H9 (cell line): ENCODE results near the gene KRT32. TPM values are rescaled to one million over a fixed set of nuclear protein-coding genes. Genes with fewer than 3 reads are reported as not detected.
A peak's percentile ranks its signal among the peaks of the same experiment; 100 is the strongest.

Source experiments
- DNase-seq: peaks from one replicate; pipeline ENCODE4 v3.0.0-alpha.2; 2017
- H2AFZ ChIP-seq: one replicate; pipeline ENCODE4 v1.6.1; 2013; ENCODE audit warnings: mild to moderate bottlenecking, low read length, control low read depth, moderate library complexity
- H2AK5ac ChIP-seq: 2 replicates; pipeline ENCODE4 v1.6.1; 2013; ENCODE audit warnings: low read length, control low read depth, mixed read lengths; ENCODE audit not compliant: insufficient read length
- H2BK120ac ChIP-seq: one replicate; pipeline ENCODE4 v1.6.1; 2013; ENCODE audit warnings: low read depth, mild to moderate bottlenecking, low read length, control low read depth, inconsistent platforms; ENCODE audit not compliant: poor library complexity, severe bottlenecking
- H2BK12ac ChIP-seq: 2 replicates; pipeline ENCODE4 v1.6.1; 2013; ENCODE audit warnings: low read length, control low read depth, mixed read lengths, low read depth; ENCODE audit not compliant: insufficient read length
- H2BK15ac ChIP-seq: 2 replicates; pipeline ENCODE4 v1.6.1; 2013; ENCODE audit warnings: low read depth, low read length, control low read depth
- H2BK20ac ChIP-seq: one replicate; pipeline ENCODE4 v1.6.1; 2013; ENCODE audit warnings: low read depth, mild to moderate bottlenecking, low read length, control low read depth, inconsistent platforms; ENCODE audit not compliant: poor library complexity, severe bottlenecking
- H2BK5ac ChIP-seq: 2 replicates; pipeline ENCODE4 v1.6.1; 2013; ENCODE audit warnings: low read length, control low read depth, mixed read lengths; ENCODE audit not compliant: insufficient read length
- H3K14ac ChIP-seq: 2 replicates; pipeline ENCODE4 v1.6.1; 2013; ENCODE audit warnings: low read length, control low read depth; ENCODE audit not compliant: insufficient read depth
- H3K18ac ChIP-seq: 2 replicates; pipeline ENCODE4 v1.6.1; 2013; ENCODE audit warnings: low read depth, mild to moderate bottlenecking, mixed read lengths, low read length, control low read depth; ENCODE audit not compliant: insufficient read length
- H3K23ac ChIP-seq: 2 replicates; pipeline ENCODE4 v1.6.1; 2013; ENCODE audit warnings: low read length, control low read depth, mixed read lengths, low read depth; ENCODE audit not compliant: insufficient read length
- H3K23me2 ChIP-seq: 2 replicates; pipeline ENCODE4 v1.6.1; 2013; ENCODE audit warnings: low read depth, mild to moderate bottlenecking, mixed read lengths, low read length, control low read depth; ENCODE audit not compliant: insufficient read length, poor library complexity, severe bottlenecking
- H3K27ac ChIP-seq: 2 replicates; pipeline ENCODE4 v1.5.1; 2013; ENCODE audit warnings: low read length, control low read depth, mixed read lengths, low read depth; ENCODE audit not compliant: insufficient read length
- H3K27me3 ChIP-seq: 2 replicates; pipeline ENCODE4 v1.6.1; 2013; ENCODE audit warnings: low read length, control low read depth, inconsistent platforms; ENCODE audit not compliant: insufficient read depth
- H3K4ac ChIP-seq: 2 replicates; pipeline ENCODE4 v1.6.1; 2013; ENCODE audit warnings: low read depth, mild to moderate bottlenecking, control low read depth, inconsistent platforms, low read length, moderate library complexity
- H3K4me1 ChIP-seq: 2 replicates; pipeline ENCODE4 v1.6.1; 2013; ENCODE audit warnings: low read length, control low read depth, inconsistent platforms; ENCODE audit not compliant: insufficient read depth
- H3K4me2 ChIP-seq: 2 replicates; pipeline ENCODE4 v1.6.1; 2013; ENCODE audit warnings: low read length, control low read depth, mixed read lengths; ENCODE audit not compliant: insufficient read length, insufficient read depth
- H3K56ac ChIP-seq: 2 replicates; pipeline ENCODE4 v1.6.1; 2013; ENCODE audit warnings: low read depth, mild to moderate bottlenecking, mixed read lengths, low read length, control low read depth; ENCODE audit not compliant: insufficient read length
- H3K79me1 ChIP-seq: 2 replicates; pipeline ENCODE4 v1.6.1; 2013; ENCODE audit warnings: low read depth, mild to moderate bottlenecking, moderate library complexity, low read length, control low read depth, inconsistent platforms; ENCODE audit not compliant: insufficient read depth, poor library complexity, severe bottlenecking
- H3K79me2 ChIP-seq: 2 replicates; pipeline ENCODE4 v1.6.1; 2013; ENCODE audit warnings: low read length, control low read depth, inconsistent platforms; ENCODE audit not compliant: insufficient read depth
- H3K9ac ChIP-seq: 2 replicates; pipeline ENCODE4 v1.6.1; 2013; ENCODE audit warnings: low read length, control low read depth, mixed read lengths; ENCODE audit not compliant: insufficient read length; ENCODE audit errors: extremely low read depth
- H3K9me3 ChIP-seq: one replicate; pipeline ENCODE4 v1.6.1; 2013; ENCODE audit warnings: low read depth, low read length, inconsistent platforms; ENCODE audit not compliant: control insufficient read depth
- H3T11ph ChIP-seq: one replicate; pipeline ENCODE4 v1.6.1; 2013; ENCODE audit warnings: mild to moderate bottlenecking, low read length, control low read depth, inconsistent platforms
- H4K20me1 ChIP-seq: one replicate; pipeline ENCODE4 v1.6.1; 2013; ENCODE audit not compliant: control insufficient read depth, insufficient read length, insufficient read depth
- H4K5ac ChIP-seq: 2 replicates; pipeline ENCODE4 v1.6.1; 2013; ENCODE audit warnings: low read depth, mild to moderate bottlenecking, mixed read lengths, low read length, control low read depth; ENCODE audit not compliant: insufficient read length
- H4K8ac ChIP-seq: replicated peaks from 2 replicates; pipeline ENCODE4 v1.6.1; 2013; ENCODE audit warnings: low read length, control low read depth, mixed read lengths, low read depth; ENCODE audit not compliant: insufficient read length
- H4K91ac ChIP-seq: 2 replicates; pipeline ENCODE4 v1.6.1; 2013; ENCODE audit warnings: low read depth, mild to moderate bottlenecking, moderate library complexity, mixed read lengths, low read length, control low read depth; ENCODE audit not compliant: insufficient read length
- H3K27ac Mint-ChIP-seq, 3 experiments: 2 replicates in 2 of 3; 3 replicates in 1 of 3; pipeline ENCODE4 v1.8.0; 2020 to 2021; ENCODE audit warnings: mixed read lengths in 3 of 3, mild to moderate bottlenecking in 1 of 3, moderate library complexity in 1 of 3
- H3K27me3 Mint-ChIP-seq: 2 replicates; pipeline ENCODE4 v1.8.0; 2021; ENCODE audit warnings: low read depth, mild to moderate bottlenecking, moderate library complexity, mixed read lengths
- H3K36me3 Mint-ChIP-seq, 3 experiments: 2 replicates in 2 of 3; 3 replicates in 1 of 3; pipeline ENCODE4 v1.8.0; 2020 to 2021; ENCODE audit warnings: low read depth in 3 of 3, mixed read lengths in 3 of 3; ENCODE audit not compliant: insufficient read depth in 1 of 3
- H3K4me1 Mint-ChIP-seq, 2 experiments: 2 replicates each; pipeline ENCODE4 v1.8.0; 2020; ENCODE audit warnings: mixed read lengths in 2 of 2
- H3K4me3 Mint-ChIP-seq, 2 experiments: 2 replicates in 1 of 2; 3 replicates in 1 of 2; pipeline ENCODE4 v1.8.0; 2020 to 2021; ENCODE audit warnings: mild to moderate bottlenecking in 2 of 2, mixed read lengths in 2 of 2, moderate library complexity in 1 of 2
- H3K9me3 Mint-ChIP-seq, 2 experiments: 2 replicates in 1 of 2; 3 replicates in 1 of 2; pipeline ENCODE4 v1.8.0; 2020; ENCODE audit warnings: mild to moderate bottlenecking in 2 of 2, mixed read lengths in 2 of 2, moderate library complexity in 1 of 2
- CTCF ChIP-seq: fragments of 200-600 bp; sonication (generic); conservative IDR thresholded peaks from 3 replicates; pipeline ENCODE4 v1.8.0; 2021; ENCODE audit warnings: antibody characterized with exemption, mild to moderate bottlenecking
- WGBS: extraction: QIAGEN DNeasy Blood & Tissue Kit; methylation state at CpG from one replicate; pipeline ENCODE4 v1.1.7; 2013; ENCODE audit warnings: missing lambda C conversion rate, low lambda C conversion rate, mixed read lengths; ENCODE audit not compliant: insufficient read length; ENCODE audit errors: extremely low coverage; 5-methylcytosine and 5-hydroxymethylcytosine counted together
- total RNA-seq: library from RNA; stranded (reverse); gene quantifications from 2 replicates; pipeline ENCODE4 v1.2.1, GENCODE V29; 2021

Gene KRT32
- total RNA-seq, 1 experiment from 2014 or later: not detected

- no peak overlapping the region for H3K4me2 ChIP-seq
- no peak overlapping the region for H3K18ac ChIP-seq
- no peak overlapping the region for H4K5ac ChIP-seq
- no peak overlapping the region for H2BK5ac ChIP-seq
- no peak overlapping the region for H3K27ac ChIP-seq
- H3T11ph ChIP-seq: no peak overlapping the region
- peak; percentile 91 for TF ChIP-seq CTCF
- no peaks in the 10 kb centered on the region for H3K9me3 ChIP-seq
- H4K91ac ChIP-seq: no peak overlapping the region
- H3K14ac ChIP-seq: no peak overlapping the region
- Mint-ChIP-seq H3K27me3 (peaks cover 27% of the 10 kb centered on the region), H3K36me3 (no peaks in the 10 kb centered on the region), H3K9me3 (no peaks in the 10 kb centered on the region), H3K4me1 (peaks cover 1 to 10% of the 10 kb centered on the region in 2 experiments), H3K27ac (no peak overlapping the region), H3K4me3 (no peak overlapping the region)
- H2AFZ ChIP-seq: no peak overlapping the region
- H3K4me1 ChIP-seq: no peaks in the 10 kb centered on the region
- no peak overlapping the region for H4K8ac ChIP-seq
- H3K9ac ChIP-seq: no peak overlapping the region
- H2BK20ac ChIP-seq: no peak overlapping the region
- no peak overlapping the region for H3K56ac ChIP-seq
- H3K79me2 ChIP-seq: no peaks in the 10 kb centered on the region
- no peak overlapping the region for H3K23ac ChIP-seq
- peak; percentile 93 for DNase-seq
- H2BK120ac ChIP-seq: no peak overlapping the region
- no peak overlapping the region for H2AK5ac ChIP-seq
- WGBS: no CpG with 5 or more reads among the region's 29 CpGs
- H3K27me3 ChIP-seq: no peaks in the 10 kb centered on the region
- no peak overlapping the region; the same call in 1 of the 2 replicates for H2BK15ac ChIP-seq
- no peaks in the 10 kb centered on the region for H3K79me1 ChIP-seq
- no peak overlapping the region for H3K4ac ChIP-seq
- peaks cover 3% of the 10 kb centered on the region for H3K23me2 ChIP-seq
- H2BK12ac ChIP-seq: no peak overlapping the region
- H4K20me1 ChIP-seq: no peaks in the 10 kb centered on the region
Observed at GRCh38 chr17:41486809-41487530, 19.8 kb upstream of the KRT32 start.
